GM19351 (cell line): ENCODE results near the gene NPHS1.
"Not testable (repeated sequence)": the region's sequence is repeated elsewhere in the genome, so short reads cannot be mapped to it uniquely, and the experiment has no call there.

Source experiments
- ATAC-seq: cut with Tn5 transposase; IDR thresholded peaks from one replicate; pipeline ENCODE4 v1.9.1; 2021; ENCODE audit warnings: mild to moderate bottlenecking, moderate library complexity; ENCODE audit not compliant: unreplicated experiment

Gene NPHS1

GRCh38 chr19:35852029-35852780 lies at the start of gene NPHS1:
TSS of gene NPHS1 (minus strand) at chr19:35852504. CDS start at chr19:35851837, 667 bp downstream.
- no peak for ATAC-seq

GRCh38 chr19:35901055-35901644 lies 48.8 kb upstream of the NPHS1 start:
- ATAC-seq, result no peak

- ATAC-seq, result peak; percentile 48
Observed at GRCh38 chr19:35899547-35900214, 47.4 kb upstream of the NPHS1 start.

- no peak for ATAC-seq
Observed at GRCh38 chr19:35898499-35898809, 46.1 kb upstream of the NPHS1 start.

- no peak for ATAC-seq
Observed at GRCh38 chr19:35897706-35898451, 45.6 kb upstream of the NPHS1 start.

- ATAC-seq, result no peak
Observed at GRCh38 chr19:35896643-35897040, 44.3 kb upstream of the NPHS1 start.

GRCh38 chr19:35895911-35896642 lies 43.8 kb upstream of the NPHS1 start:
- ATAC-seq, result no peak

GRCh38 chr19:35894342-35894741 lies 42.0 kb upstream of the NPHS1 start:
- no peak for ATAC-seq

- ATAC-seq, result not testable (repeated sequence)
Observed at GRCh38 chr19:35891819-35892218, 39.5 kb upstream of the NPHS1 start.

GRCh38 chr19:35890113-35890650 lies 37.9 kb upstream of the NPHS1 start:
- ATAC-seq, result no peak

GRCh38 chr19:35889370-35890112 lies 37.2 kb upstream of the NPHS1 start:
- no peak for ATAC-seq

GRCh38 chr19:35888398-35888797 lies 36.1 kb upstream of the NPHS1 start:
- ATAC-seq, result no peak

GRCh38 chr19:35887197-35887596 lies 34.9 kb upstream of the NPHS1 start:
- ATAC-seq, result no peak

GRCh38 chr19:35885904-35886303 lies 33.6 kb upstream of the NPHS1 start:
- no peak for ATAC-seq

GRCh38 chr19:35885225-35885738 lies 33.0 kb upstream of the NPHS1 start:
- no peak for ATAC-seq

GRCh38 chr19:35883882-35884281 lies 31.6 kb upstream of the NPHS1 start:
- no peak for ATAC-seq

GRCh38 chr19:35882114-35882832 lies 30.0 kb upstream of the NPHS1 start:
- ATAC-seq, result no peak

GRCh38 chr19:35879770-35880317 lies 27.5 kb upstream of the NPHS1 start:
- no peak for ATAC-seq

- no peak for ATAC-seq
Observed at GRCh38 chr19:35879068-35879467, 26.8 kb upstream of the NPHS1 start.
